Fibroblast of pulmonary artery (primary cell): ENCODE results near the gene CBX1.

Experiments used
- DNase-seq: peaks from one replicate; pipeline ENCODE4 v3.0.0-alpha.2; 2010; ENCODE audit warnings: low read depth
- H3K4me3 ChIP-seq: replicated peaks from 2 replicates; pipeline ENCODE4 v1.5.1; 2011; ENCODE audit warnings: low read depth, mild to moderate bottlenecking, control low read depth, low read length, moderate library complexity
- CTCF ChIP-seq: IDR thresholded peaks from 2 replicates; pipeline ENCODE4 v1.5.1; 2011; ENCODE audit warnings: mild to moderate bottlenecking, control low read depth, low read length, inconsistent platforms; ENCODE audit errors: missing control alignments

Gene CBX1

GRCh38 chr17:48046296-48046695, 55.0 kb downstream of the CBX1 start:
- DNase-seq: no peak
- no peak for TF ChIP-seq CTCF
- no peak overlapping the region for H3K4me3 ChIP-seq

GRCh38 chr17:48045316-48046001, 55.8 kb downstream of the CBX1 start:
- no peak overlapping the region for H3K4me3 ChIP-seq
- peak; percentile 17 for DNase-seq
- no peak for TF ChIP-seq CTCF

GRCh38 chr17:48044851-48045250, 56.4 kb downstream of the CBX1 start:
- TF ChIP-seq CTCF: no peak
- H3K4me3 ChIP-seq: no peak overlapping the region
- DNase-seq: no peak

GRCh38 chr17:48043176-48043575, 58.1 kb downstream of the CBX1 start:
- H3K4me3 ChIP-seq: no peak overlapping the region
- no peak for DNase-seq
- no peak for TF ChIP-seq CTCF

- DNase-seq: no peak
- no peak for TF ChIP-seq CTCF
Measured at GRCh38 chr17:48038687-48039086, 62.6 kb downstream of the CBX1 start.

GRCh38 chr17:48037838-48038323, 63.4 kb downstream of the CBX1 start:
- DNase-seq: no peak
- TF ChIP-seq CTCF: no peak
- H3K4me3 ChIP-seq: peak overlapping the region; percentile 22

More at GRCh38 chr17:48038687-48039086, 62.6 kb downstream of the CBX1 start:
- H3K4me3 ChIP-seq: no peak overlapping the region

- DNase-seq: peak; percentile 49
- peak; percentile 52 for TF ChIP-seq CTCF
- peak within 1 kb of the TSS; percentile 65 for H3K4me3 ChIP-seq
Measured at GRCh38 chr17:48037036-48037837, 64.0 kb downstream of the CBX1 start, which contains the start of gene COPZ2. TSS of gene COPZ2 (minus strand) at chr17:48037797. CDS start at chr17:48037777, 20 bp downstream.
